HS-5 (cell line): ENCODE measurements around the gene EPHB3.

Experiments used
- DNase-seq: peaks from one replicate; pipeline ENCODE4 v3.0.0-alpha.2; 2012; ENCODE audit warnings: low read depth

The EPHB3 gene

GRCh38 chr3:184626923-184627322 lies 65.3 kb downstream of the EPHB3 start:
- DNase-seq, result no peak

- DNase-seq, result no peak
Measured at GRCh38 chr3:184629555-184630160, 68.1 kb downstream of the EPHB3 start.

GRCh38 chr3:184630861-184631471 lies 69.4 kb downstream of the EPHB3 start:
- no peak for DNase-seq

GRCh38 chr3:184631472-184631861 lies 69.9 kb downstream of the EPHB3 start:
- no peak for DNase-seq
